Suppressor macrophage treated with lipopolysaccharide for 4 hours (primary cell): Measurements from ENCODE around the gene FHIT.
A peak's percentile ranks its signal among the peaks of the same experiment; 100 is the strongest.

Source experiments
- DNase-seq: peaks from one replicate; pipeline ENCODE4 v3.0.0-alpha.2; 2020

Gene FHIT

DNA sequence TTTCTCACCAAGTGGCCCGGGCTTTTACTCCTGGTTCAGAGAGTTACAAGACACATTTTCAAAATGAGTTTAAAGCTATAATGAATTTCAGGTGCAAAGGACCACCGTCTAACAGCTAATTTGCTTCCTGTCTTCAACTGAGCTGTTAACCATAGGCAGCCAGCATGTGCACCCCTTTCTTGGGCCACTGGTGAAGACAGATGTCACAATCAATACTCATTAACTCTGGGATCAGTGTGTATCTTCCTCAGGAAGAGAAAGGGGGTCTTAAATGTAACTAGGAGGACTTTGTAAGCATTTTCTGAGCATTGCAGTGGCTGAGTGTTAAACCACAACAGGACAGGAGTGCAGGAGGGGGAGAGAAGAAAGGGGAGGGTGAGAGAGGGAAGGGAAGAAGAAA lies 1450.8 kb downstream of the FHIT start:
- no peak for DNase-seq

DNA sequence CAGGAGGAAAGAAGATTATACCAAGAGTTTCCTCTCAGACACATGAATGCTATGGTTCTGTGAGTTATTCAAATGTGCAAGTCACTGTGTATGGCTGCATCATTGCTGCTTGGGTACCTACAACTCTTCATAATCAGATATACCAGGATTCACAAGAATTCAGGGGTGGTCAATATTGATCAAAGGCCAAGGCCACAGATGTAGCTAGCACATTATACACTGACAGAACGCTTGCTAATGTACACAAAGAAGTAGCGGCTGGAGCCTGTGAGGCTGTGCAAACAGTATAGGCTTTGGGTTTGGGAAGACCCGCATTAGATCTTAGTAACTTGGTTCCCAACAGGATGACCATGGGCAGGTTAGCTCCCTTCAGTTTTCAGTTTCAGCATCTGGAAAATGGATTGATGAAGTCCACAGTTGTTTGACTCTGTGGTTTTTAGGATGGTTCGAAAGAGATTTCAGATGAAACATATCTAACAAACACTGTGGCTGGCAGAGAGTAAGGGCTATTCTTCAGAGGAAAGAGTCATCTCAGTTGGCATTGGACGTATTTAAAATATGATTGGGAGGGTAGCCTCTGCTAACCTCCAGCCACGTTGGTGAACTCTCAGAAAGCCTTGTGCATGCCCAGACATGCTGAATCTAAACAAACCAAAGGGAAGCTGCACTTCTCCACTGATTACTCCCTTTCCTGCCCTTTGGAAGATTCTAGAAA lies 1452.7 kb downstream of the FHIT start:
- DNase-seq, result no peak

DNA sequence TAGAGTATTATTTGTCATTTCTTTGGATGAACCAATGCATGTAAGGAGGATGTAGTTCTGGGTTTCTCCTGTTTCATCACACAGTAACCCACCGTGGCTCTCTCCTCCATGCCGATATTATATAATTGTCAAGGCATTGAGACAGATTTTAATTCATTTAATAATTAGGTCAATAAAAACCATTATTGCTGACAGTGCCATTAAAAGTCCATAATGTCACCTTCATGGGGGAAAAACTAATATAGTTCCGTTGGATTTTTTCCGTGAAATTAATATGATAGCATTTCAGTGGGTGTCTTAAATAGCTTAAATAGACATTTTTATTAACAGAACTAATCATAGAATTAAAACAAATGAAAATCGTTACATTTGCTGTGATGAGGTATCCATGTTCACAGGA lies 1453.7 kb downstream of the FHIT start:
- no peak for DNase-seq

DNA sequence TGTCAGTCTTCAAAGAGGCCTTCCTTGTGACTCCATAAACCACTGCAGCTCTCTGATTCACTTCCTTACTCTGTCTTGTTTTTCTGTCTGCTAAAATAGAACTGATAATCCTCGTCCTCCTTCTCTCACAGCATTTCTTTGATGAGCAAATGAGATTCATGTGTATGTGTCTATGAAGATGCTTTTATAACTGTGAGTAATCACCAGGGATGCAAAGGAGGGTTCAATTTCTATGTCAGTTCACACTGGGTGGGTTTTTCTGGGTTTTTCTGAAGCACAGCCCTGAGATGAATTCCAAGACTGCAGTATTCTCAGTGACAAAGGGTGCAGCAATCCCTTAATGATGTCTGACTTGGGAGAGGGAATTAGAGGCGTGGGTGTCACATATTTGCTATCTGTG lies 1454.8 kb downstream of the FHIT start:
- no peak for DNase-seq

DNA sequence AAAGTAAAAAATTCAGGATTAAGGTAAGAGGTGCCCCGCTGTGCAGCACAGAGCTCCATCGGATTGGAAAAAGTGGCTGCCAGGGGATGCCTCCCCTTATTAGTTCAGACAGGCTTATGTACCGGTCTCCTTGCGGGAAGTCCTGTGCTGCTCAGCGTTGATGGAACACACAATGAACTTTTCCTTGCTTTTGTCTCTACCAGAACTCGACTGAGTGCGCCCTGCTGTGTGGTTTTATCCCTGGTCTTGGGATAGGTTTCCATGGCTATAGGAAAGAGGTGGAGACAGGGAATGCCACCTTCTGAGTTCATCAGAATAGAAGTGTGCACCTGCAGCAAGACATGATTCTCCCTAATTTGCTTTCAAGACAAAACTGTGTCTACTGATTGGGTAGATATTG lies 1455.5 kb downstream of the FHIT start:
- DNase-seq, result no peak

DNA sequence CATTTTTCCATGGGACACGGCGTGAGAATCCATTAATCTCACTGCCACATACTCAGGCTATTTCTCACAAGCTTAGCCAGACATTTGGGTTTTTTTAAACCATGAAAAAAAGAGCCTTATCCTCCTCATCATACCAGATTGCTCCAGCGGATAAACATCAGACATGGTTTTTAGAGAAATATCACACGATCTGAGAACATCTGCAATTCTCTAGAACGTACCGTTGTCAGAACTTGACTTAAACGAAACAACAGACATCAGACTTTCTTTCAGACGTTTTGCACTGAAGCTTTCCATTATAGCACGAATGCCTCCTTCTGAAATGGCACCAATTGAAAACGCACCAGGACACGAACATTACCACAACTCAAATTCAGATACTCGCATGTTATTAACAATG lies 1457.3 kb downstream of the FHIT start:
- no peak for DNase-seq

DNA sequence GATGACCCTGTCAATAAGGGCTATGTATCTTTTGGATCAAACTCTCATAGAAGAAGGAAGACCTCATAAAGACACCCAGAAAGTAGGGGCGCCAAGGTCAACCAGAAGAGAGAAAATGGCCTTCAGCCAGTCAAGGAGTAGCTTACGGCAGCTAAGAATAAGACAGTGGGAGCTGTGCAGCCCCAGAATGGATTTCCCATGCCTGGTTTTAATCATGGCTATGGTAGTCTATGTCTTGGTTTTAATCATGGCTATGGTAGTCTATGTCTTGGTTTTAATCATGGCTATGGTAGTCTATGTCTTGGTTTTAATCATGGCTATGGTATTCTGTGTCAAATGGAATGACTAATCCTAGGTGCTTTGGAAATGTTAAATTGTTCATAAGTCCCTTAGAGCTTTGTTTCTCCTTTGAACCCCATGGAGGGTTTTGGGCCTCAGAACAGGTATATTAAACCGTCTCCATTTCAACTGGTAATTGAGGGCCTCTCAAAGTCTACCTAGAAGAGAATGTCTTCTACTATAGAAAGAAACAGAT lies 1459.4 kb downstream of the FHIT start:
- DNase-seq, result no peak

DNA sequence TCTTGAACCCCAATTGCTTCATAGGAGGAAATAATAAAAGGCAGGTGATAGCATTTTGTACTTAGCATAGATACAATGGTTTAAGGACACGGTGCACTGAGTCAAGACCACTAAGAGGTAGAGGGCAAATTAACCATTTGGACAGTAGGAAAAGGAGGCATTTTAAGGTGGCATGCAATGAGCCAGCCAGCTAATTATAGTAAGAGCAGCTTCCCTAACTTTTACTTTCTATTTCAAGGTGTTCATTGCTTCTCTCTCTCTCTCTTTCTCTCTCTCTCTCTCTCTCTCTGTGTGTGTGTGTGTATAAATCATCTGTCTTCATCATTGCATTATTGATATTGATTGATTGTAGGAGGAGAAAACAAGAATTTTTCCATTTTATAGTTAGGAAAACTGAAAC lies 1461.0 kb downstream of the FHIT start:
- no peak for DNase-seq

DNA sequence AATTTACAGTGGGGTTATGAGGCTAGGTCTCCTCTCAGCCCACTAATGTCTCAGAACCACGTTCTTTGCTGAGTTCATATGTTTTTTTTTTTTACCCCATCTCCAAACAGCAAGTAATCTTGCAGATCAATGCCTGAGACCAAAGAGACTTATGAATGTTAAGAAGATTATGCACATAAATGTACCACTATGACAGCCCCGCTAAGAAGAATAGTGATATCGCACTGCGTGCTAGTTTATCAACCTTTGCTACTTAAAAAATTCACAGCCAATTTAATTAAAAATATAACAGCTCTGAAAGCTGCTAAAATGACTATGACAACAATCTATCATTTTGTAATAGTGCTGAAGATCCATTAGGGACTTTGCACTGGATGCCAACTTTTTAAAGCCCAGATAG lies 1462.5 kb downstream of the FHIT start:
- DNase-seq, result no peak

DNA sequence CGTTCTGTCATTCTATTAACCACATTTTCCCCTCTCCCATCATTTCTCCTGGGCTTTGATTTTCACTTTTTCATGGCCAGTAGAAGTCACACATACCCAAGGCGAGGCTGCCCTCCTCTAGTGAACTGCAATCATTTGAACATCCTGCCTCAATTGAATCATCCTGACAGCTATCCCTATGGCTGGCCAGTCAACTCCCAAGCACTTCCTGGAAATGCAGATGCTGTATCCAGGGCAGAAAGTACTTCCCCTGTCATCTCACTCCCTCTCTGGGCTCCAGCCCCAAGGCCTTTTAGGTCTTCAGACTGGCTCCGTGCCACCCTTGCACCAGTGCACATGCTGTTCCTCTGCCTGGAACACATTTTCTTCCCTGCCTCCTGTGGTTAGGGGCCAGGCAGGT lies 1463.1 kb downstream of the FHIT start:
- DNase-seq, result no peak

DNA sequence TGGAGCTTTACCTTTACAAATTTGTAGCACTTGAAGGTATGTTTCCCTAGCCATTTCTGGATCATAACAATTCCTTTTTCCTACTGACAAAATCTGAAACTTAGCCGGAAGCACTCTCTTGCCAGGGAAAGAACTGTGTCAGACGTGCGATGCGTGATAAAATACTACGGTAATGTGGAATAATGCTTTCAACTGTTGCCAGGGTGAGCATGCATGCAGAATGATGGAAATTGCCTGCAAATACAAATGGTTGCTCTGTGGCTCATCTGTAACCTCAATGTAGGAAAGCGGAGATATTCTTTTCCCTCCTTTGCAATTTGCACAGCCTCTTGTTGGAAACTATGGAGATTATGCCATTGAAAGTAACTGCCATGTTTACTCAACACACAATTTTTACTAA lies 1464.9 kb downstream of the FHIT start:
- no peak for DNase-seq

DNA sequence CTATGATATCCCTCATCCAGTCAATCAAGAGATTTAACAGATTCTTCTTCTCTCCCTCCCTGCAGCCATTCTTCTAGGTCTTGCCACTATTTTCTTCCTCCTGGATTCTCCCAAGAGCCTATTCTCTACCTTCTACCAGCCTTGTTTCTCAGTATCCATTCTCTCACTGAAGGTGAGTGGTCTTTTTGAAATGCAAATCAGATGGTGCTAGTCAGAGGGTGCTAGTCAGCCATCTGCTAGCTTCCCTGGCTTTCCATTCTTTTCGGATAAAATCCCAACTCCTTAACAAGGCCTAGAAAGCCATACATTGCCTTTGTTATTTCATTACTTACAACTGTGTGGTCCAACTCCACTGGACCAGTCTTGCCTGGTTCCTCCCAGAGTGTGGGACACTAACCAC lies 1467.1 kb downstream of the FHIT start:
- no peak for DNase-seq

DNA sequence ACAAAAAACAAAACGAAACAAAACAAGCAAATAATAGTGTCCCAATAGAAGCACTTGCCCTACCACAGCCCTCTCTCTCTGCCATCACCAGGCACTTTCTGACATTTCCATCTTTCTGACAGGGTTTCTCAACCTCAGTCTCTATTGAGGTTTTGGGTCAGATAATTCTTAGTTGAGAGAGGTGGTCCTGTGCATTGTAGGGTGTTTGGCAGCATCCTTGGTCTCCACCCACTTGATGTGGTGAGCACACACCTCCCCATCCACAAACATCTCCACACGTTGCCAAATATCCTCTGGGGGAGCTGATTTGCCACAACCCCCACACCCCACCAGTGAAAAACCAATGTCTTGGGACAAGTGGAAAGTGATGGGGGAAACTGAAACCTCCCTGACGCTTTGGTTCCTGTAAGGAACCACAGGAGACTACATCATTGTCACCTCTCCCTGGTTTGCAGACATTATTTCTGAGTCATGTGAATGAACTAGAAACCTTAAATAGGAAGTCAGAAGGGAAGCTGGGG lies 1467.7 kb downstream of the FHIT start:
- peak; percentile 47 for DNase-seq

DNA sequence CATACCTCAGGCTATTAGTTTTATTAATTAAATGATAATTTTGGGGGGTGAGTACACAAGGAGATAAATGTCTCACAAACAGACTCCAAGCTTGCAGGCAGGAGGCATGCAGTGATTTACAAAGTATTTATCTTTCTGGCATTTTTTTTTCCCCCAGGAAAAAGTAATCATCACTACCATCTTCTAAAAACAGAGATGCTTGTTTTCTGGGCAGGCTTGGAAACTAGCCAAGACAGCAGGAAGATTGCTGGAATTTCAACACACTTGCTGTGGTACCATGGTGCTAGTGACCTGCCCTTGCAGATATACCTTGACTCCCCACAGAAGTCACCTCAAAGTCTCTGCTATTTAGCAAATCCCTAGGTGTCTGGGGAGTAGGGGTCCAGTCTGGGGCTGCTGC lies 1468.6 kb downstream of the FHIT start:
- no peak for DNase-seq

DNA sequence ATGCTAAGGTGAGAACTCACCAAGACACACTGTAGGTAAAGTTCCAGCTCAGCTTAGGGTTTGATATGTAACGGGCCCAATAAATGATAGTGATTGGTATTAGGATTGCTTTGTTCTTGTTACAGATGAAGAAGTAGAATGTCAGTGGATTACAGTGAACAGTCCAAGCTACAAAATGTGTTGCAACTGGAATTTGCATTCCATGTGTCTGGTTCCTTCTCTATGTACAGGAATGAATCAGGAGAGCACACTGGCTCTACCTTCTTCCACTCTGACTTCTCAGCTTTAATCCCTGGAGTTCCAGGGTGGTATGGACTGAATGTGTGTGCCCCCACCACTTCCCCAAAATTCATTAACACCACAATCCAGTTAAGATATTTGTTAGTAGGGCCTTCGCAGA lies 1471.0 kb downstream of the FHIT start:
- no peak for DNase-seq

DNA sequence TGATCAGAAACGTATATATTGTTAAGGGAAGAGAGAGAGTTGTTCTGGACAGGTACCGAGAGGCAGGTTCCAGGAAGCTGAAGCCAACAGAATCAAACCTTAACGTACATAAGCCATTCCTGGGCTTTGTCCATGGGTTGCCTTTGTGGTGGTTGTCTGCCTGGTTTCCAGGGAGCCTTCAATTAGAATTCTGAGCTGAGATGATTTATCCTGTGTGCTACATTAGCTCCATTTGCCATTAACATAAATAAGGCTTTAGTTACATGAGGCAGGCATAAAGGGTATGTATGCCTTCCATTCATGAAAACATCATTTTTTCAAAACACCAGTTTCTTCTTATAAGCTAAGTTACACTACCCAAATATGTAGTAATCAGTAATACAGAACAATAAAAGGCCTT lies 1472.0 kb downstream of the FHIT start:
- DNase-seq, result no peak

DNA sequence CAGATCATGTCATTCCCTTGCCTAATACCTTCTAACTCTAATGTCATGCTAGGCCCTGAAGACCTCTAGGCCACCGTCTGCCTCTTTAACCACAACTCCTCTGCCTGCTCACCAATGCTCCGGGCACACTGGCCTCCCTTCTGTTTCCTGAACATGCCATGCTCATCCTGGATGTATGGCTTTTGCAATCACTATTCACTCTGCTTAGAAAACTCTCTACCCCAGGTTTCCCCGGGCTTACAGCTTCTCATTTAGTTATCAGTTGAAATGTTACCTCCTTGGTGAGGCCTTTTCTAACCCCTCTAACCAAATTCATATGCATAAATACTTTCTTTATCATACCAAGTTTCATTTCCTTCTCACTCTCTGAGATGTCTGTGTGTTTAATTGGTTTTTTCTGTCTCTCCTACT lies 1473.6 kb downstream of the FHIT start:
- no peak for DNase-seq

DNA sequence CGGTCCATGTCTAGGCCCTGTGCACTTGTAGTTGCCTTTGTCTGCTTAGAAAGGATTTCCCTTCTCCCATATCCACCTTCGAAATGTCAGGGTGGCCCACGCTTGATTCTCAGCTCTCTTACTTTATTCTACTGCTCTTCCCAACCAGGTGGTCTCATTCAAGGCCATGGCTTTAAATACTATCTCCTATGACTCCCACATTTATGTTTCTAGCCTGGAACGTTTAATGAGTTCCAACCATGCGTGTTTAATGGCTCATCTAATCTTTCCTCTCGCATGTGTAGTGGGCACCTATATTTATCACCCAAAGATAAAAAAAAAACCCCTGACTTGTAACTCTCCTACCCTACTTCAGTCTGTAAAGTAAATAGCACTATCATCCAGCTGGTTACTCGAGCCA lies 1474.2 kb downstream of the FHIT start:
- no peak for DNase-seq

DNA sequence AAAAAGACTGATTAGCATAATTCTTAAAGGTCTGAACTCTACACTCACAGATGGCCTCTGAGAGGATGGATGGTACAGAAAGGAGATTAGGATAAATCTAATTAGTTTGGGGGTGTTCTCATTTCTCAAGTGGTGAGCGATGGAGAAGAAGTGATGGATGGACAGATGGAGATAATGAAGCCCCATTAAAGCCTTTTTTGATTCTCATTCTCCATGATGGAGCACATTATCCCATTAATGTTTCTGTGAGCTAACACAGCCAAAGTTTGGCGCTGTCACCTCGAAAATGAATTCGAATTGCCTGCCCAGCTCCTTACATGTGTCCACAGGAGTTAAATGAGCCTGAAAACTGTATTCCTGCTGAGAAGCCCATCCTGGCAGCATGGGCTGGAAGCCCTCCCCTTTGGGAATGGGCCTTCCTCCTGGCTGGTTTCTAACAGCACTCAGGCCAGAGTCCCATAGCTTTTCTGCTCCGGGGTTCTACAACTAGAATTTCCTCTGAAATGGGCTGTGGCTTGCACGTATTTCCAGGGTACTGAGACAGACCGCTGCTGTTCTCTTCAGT lies 1475.4 kb downstream of the FHIT start:
- no peak for DNase-seq

DNA sequence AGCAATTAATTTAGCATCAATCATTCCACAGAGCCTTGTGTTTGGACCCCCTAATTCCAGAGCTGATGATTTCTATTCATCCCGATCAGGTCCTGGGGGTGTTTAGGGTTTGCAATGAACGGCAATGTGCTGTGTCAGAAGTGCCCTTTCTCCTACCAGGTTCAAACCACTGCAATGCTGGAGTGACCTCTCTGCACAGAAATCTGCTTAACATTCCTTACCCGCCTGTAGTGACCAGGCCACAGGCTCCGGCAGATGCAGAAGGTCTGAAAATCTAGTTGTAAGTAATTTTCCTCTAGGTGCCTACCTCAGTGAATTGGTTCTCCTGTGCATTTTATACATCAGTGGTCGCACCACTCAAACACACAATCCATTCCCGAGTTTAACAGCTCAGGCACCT lies 1476.1 kb downstream of the FHIT start:
- no peak for DNase-seq

DNA sequence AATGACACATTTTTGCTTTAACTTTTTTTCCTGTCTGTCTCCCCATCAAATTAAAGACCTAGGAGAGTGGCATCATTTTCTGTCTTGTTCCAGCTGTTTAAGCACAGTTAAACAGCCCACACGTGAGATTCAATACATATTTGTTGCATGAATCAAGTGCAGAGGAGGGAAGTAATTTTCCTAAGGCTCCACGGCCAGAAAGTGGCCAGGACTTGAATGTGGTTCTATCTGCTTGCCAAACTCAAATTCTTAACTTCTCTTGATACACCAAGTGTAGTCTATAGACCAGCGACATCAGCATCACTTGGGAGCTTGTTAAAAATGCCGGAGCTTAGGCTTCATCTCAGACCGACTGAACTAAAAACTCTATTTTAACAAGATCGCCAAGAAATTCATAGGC lies 1476.6 kb downstream of the FHIT start:
- no peak for DNase-seq

DNA sequence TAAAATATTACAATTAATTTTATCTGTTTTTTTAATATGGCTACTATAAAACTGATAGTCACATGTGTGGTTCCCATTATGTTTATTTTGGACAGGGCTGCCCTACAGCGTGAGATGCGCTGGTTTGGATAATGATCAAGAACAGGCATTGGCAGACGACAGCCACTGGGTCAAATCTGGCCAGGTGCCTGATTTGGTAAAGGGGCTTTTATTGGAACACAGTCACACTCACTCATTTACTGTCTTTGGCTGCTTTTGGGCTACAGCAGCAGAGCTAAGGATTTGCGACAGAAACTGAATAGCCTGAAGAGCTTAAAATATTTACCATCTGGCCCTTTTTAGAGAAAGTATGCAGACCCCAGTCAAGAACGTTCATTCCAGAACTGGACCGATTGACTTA lies 1477.3 kb downstream of the FHIT start:
- DNase-seq, result no peak

DNA sequence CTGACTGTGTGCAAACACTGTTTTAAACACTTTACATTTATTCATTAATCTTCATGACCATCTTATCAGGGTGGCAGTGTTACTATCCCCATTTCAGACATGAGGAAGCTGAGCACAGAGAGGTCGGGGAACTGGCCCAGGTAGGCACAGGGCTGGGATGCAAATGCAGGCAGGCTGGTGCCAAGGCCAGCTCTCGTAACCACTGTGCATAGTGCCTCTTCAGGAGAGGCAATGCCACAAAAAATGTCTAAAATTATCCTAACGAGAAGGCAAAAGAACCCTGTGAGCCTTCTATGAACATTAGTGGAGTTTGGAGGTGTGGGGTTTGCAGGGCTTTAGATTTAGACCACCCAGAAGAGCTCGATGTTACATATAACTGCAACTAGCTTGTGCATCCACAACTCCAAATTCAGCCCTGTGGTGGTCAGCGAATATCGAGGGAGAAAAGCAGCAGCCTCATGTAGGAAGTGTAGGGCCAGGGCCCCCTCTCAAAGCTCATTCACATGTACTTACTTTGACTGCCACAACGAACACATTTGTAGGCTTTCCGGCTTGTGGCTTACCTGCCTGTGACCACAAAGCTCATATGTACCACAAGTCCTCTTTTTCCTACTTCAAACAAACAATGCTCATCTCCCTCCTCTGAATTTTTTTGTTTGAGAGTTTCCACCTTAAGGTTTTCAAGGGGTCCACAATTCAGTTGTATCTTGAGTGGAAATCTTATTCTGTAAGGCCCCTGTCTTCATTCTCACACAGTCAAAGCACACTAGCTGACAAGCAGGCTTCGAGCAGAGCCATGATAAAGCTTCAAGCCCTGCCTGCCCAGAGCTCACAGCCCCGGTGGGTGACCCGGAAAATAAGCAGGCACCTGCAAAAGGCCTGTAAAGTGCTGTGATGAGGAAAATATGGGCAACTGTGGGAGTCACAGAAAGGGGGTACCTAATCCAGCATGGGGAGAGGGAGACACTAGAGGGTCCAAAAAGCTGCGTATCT lies 1478.5 kb downstream of the FHIT start:
- no peak for DNase-seq
